ENCODE data around the gene TRANK1. TPM values are rescaled to one million over a fixed set of nuclear protein-coding genes. Genes with fewer than 3 reads are reported as not detected.

The TRANK1 gene
- total and polyA plus RNA-seq, 2 of the 4 experiments (the other 2 are of a cell fraction): 7.9 to 12.7 TPM

DNA sequence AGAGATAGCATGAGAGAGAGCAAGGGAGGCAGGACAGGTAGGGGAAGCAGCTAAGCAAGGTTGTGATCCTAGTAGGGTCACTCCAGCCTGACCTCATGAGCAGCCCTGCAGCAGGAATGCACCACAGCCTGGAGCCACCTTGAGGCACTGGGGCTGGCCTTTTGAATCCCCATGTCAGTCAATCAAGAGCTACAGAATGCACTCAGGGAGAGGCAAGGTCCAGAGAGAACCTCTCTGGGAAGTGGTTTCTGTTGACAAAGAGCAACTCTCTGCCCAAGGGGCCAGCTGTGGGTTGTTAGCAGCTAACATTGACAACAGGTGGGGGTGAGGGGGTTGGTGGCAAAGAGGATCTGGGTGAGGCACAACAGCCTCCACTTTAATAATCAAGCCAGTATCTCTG is 54.6 kb downstream of the TRANK1 start:
- intact Hi-C loops (cut with micrococcal nuclease) (no loop called here), in situ Hi-C loops (cut with MboI; ENCODE audit: low sequenced_read_pairs) (no loop called here), dilution Hi-C loops (cut with HindIII; ENCODE audit: low sequenced_read_pairs, unreplicated experiment) (no loop called here)
- Histone ChIP-seq H2AK9ac (replicated peaks; ENCODE audit: low read depth, low read length, poor library complexity) (no peak overlapping the region), H3K56ac (ENCODE audit: extremely low read depth, insufficient read depth, low read length) (no peak overlapping the region), H3K9me3 (ENCODE audit: control insufficient read depth, insufficient read depth, low read length) (no peaks in the 10 kb centered on the region), H3K9ac (ENCODE audit: low read depth, low read length) (no peak overlapping the region), H3K79me1 (ENCODE audit: low read depth in 1 of 2, low read length in 2 of 2) (no peaks in the 10 kb centered on the region), H3K27ac (ENCODE audit: insufficient read depth, low read length) (no peak overlapping the region), H3K4me3 (ENCODE audit: insufficient read depth, low read depth, low read length) (no peak overlapping the region), H2BK120ac (ENCODE audit: low read depth, low read length) (no peak overlapping the region), H3K23ac (ENCODE audit: low read depth, low read length) (no peak overlapping the region), H3K27me3 (ENCODE audit: control insufficient read depth, insufficient read depth, low read length) (no peaks in the 10 kb centered on the region), H4K20me1 (ENCODE audit: insufficient read depth, low read length) (no peaks in the 10 kb centered on the region), H3K9me1 (ENCODE audit: insufficient read depth, low read length) (no peaks in the 10 kb centered on the region), H2AFZ (replicated peaks; ENCODE audit: low read length, poor library complexity) (no peak overlapping the region), H3K18ac (ENCODE audit: low read depth, low read length) (no peak overlapping the region), H3K36me3 (ENCODE audit: control insufficient read depth, insufficient read depth, low read length) (peaks cover 8% of the 10 kb centered on the region), H4K91ac (ENCODE audit: insufficient read depth, low read depth, low read length) (no peak overlapping the region), H2BK15ac (ENCODE audit: low read depth, low read length) (no peak overlapping the region), H3K4me2 (ENCODE audit: low read depth, low read length) (no peak overlapping the region), H3K4ac (ENCODE audit: low read depth, low read length) (no peak overlapping the region), H2BK20ac (ENCODE audit: low read depth, low read length) (no peak overlapping the region), H3K14ac (replicated peaks; ENCODE audit: low read depth, low read length) (no peak overlapping the region), H3K4me1 (ENCODE audit: control insufficient read depth, insufficient read depth, low read length) (no peaks in the 10 kb centered on the region; the same call in 1 of the 2 replicates), H4K5ac (ENCODE audit: low read depth, low read length) (no peak overlapping the region), H2BK5ac (ENCODE audit: low read depth, low read length, poor library complexity, severe bottlenecking) (no peak overlapping the region), H4K8ac (ENCODE audit: low read depth in 2 of 2, low read length in 2 of 2) (no peak overlapping the region), H2AK5ac (ENCODE audit: low read depth, low read length) (no peak overlapping the region)
- no peak for TF ChIP-seq RCOR1 (IDR thresholded peaks at IDR 0.05; ENCODE audit: insufficient replicate concordance, low read length)
- TF ChIP-seq SMC3 (IDR thresholded peaks at IDR 0.05; ENCODE audit: low read depth, low read length): no peak
- no peak for TF ChIP-seq MAFK (IDR thresholded peaks at IDR 0.05; ENCODE audit: low read depth, low read length)
- TF ChIP-seq, protein P1, sequence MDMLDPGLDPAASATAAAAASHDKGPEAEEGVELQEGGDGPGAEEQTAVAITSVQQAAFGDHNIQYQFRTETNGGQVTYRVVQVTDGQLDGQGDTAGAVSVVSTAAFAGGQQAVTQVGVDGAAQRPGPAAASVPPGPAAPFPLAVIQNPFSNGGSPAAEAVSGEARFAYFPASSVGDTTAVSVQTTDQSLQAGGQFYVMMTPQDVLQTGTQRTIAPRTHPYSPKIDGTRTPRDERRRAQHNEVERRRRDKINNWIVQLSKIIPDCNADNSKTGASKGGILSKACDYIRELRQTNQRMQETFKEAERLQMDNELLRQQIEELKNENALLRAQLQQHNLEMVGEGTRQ (IDR thresholded peaks at IDR 0.05; ENCODE audit: low read depth, low read length): no peak
- no peak for TF ChIP-seq CHD1 (IDR thresholded peaks at IDR 0.05; ENCODE audit: low read depth, low read length)
- TF ChIP-seq POLR2A (IDR thresholded peaks at IDR 0.05; ENCODE audit: low read depth, low read length): no peak
- no peak for TF ChIP-seq RAD21 (IDR thresholded peaks at IDR 0.05; ENCODE audit: low read length)
- TF ChIP-seq MXI1 (IDR thresholded peaks at IDR 0.05; ENCODE audit: borderline replicate concordance, low read depth, low read length): no peak
- no peak for TF ChIP-seq FOS (IDR thresholded peaks at IDR 0.05; ENCODE audit: low read depth, low read length)
- no peak for TF ChIP-seq RFX5 (IDR thresholded peaks at IDR 0.05; ENCODE audit: low read depth, low read length)
- no peak for TF ChIP-seq CEBPB (IDR thresholded peaks at IDR 0.05; ENCODE audit: low read depth, low read length)
- TF ChIP-seq, protein P2, sequence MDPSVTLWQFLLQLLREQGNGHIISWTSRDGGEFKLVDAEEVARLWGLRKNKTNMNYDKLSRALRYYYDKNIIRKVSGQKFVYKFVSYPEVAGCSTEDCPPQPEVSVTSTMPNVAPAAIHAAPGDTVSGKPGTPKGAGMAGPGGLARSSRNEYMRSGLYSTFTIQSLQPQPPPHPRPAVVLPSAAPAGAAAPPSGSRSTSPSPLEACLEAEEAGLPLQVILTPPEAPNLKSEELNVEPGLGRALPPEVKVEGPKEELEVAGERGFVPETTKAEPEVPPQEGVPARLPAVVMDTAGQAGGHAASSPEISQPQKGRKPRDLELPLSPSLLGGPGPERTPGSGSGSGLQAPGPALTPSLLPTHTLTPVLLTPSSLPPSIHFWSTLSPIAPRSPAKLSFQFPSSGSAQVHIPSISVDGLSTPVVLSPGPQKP (IDR thresholded peaks at IDR 0.05; ENCODE audit: borderline replicate concordance, low read depth, low read length): no peak
- no peak for TF ChIP-seq MAZ (IDR thresholded peaks at IDR 0.05; ENCODE audit: borderline replicate concordance, low read depth, low read length)
- no peak for TF ChIP-seq BHLHE40 (IDR thresholded peaks at IDR 0.05; ENCODE audit: low read depth, low read length)
- TF ChIP-seq, protein P3, sequence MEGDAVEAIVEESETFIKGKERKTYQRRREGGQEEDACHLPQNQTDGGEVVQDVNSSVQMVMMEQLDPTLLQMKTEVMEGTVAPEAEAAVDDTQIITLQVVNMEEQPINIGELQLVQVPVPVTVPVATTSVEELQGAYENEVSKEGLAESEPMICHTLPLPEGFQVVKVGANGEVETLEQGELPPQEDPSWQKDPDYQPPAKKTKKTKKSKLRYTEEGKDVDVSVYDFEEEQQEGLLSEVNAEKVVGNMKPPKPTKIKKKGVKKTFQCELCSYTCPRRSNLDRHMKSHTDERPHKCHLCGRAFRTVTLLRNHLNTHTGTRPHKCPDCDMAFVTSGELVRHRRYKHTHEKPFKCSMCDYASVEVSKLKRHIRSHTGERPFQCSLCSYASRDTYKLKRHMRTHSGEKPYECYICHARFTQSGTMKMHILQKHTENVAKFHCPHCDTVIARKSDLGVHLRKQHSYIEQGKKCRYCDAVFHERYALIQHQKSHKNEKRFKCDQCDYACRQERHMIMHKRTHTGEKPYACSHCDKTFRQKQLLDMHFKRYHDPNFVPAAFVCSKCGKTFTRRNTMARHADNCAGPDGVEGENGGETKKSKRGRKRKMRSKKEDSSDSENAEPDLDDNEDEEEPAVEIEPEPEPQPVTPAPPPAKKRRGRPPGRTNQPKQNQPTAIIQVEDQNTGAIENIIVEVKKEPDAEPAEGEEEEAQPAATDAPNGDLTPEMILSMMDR (conservative IDR thresholded peaks at IDR 0.05; ENCODE audit: low read depth, low read length): no peak
- no peak for TF ChIP-seq NFE2L2 (IDR thresholded peaks at IDR 0.05; ENCODE audit: low read depth, low read length)
- no peak for DNase-seq
- ATAC-seq (ENCODE audit: low read depth): no peak
- ChIA-PET POLR2A (ENCODE audit: unreplicated experiment) (no interaction called here), CTCF (no interaction called here)
- no TSS peak for BruUV-seq (replicated peaks)

All from IMR-90 (cell line).